Measurements from ENCODE around the gene LHX5. TPM values are rescaled to one million over a fixed set of nuclear protein-coding genes. Genes with fewer than 3 reads are reported as not detected.

Gene LHX5
- total RNA-seq, 3 donors from 2014 or later (not counting 1 experiment from before 2014, with no cell fraction given) = not detected

DNA sequence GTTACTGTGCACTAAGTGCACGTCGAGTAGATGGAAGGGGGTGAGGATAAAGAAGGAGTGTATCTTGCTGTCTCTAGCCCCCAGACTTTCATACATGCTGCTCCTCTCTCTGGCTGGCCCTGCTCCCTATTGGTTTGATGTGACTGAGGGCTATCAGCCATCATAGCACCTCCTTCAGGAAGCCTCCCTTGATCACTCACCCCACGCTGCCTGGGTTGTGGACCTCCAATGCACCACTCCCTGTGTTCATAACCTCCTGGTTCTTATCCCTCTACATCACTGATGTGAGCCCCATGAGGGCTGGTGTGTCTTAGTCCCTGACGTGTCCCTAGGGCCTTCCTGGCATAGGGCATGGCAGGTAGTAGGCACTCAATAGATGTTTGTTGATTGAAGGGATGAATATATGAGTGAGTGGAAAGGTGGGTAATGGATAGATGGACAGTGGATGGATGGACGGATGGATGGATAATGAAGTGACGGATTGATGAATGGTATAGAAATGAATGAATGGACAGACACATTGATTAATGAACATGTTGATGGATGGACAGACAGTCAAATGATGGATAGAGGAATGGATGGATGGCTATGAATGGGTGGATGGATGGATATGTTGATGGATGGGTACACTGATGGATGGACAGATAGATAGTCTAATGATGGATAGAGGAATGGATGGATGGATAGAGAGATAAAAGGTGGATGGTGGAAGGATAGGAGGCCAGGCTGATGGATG is 34.5 kb downstream of the LHX5 start:
- H3K9me3 Mint-ChIP-seq = no peaks in the 10 kb centered on the region
- no peak overlapping the region for H3K4me3 Mint-ChIP-seq
- no peak overlapping the region for H3K27ac Mint-ChIP-seq
- Histone ChIP-seq H3K27me3 (ENCODE audit: control insufficient read depth, insufficient read depth, low read length) (no peaks in the 10 kb centered on the region), H3K36me3 (ENCODE audit: control insufficient read depth, insufficient read depth, low read length) (no peaks in the 10 kb centered on the region), H3K27ac (ENCODE audit: low read length) (no peak overlapping the region), H3K4me3 (ENCODE audit: low read length) (no peak overlapping the region), H3K4me1 (ENCODE audit: control insufficient read depth, insufficient read depth, low read length) (no peaks in the 10 kb centered on the region), H3K9me3 (ENCODE audit: control insufficient read depth, insufficient read depth, low read length) (no peaks in the 10 kb centered on the region)
- ATAC-seq (no peak), DNase-seq (no peak)
- 87% methylated on average over 4 of the region's 6 CpGs for WGBS (ENCODE audit: insufficient coverage)
- intact Hi-C loops (cut with micrococcal nuclease) = no loop called here
- no peaks in the 10 kb centered on the region for H3K27me3 Mint-ChIP-seq (ENCODE audit: low read depth in 2 of 2)
- no peaks in the 10 kb centered on the region for H3K4me1 Mint-ChIP-seq
- TF ChIP-seq, protein P1, sequence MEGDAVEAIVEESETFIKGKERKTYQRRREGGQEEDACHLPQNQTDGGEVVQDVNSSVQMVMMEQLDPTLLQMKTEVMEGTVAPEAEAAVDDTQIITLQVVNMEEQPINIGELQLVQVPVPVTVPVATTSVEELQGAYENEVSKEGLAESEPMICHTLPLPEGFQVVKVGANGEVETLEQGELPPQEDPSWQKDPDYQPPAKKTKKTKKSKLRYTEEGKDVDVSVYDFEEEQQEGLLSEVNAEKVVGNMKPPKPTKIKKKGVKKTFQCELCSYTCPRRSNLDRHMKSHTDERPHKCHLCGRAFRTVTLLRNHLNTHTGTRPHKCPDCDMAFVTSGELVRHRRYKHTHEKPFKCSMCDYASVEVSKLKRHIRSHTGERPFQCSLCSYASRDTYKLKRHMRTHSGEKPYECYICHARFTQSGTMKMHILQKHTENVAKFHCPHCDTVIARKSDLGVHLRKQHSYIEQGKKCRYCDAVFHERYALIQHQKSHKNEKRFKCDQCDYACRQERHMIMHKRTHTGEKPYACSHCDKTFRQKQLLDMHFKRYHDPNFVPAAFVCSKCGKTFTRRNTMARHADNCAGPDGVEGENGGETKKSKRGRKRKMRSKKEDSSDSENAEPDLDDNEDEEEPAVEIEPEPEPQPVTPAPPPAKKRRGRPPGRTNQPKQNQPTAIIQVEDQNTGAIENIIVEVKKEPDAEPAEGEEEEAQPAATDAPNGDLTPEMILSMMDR (IDR thresholded peaks at IDR 0.05) = no peak
- H3K36me3 Mint-ChIP-seq = no peaks in the 10 kb centered on the region

DNA sequence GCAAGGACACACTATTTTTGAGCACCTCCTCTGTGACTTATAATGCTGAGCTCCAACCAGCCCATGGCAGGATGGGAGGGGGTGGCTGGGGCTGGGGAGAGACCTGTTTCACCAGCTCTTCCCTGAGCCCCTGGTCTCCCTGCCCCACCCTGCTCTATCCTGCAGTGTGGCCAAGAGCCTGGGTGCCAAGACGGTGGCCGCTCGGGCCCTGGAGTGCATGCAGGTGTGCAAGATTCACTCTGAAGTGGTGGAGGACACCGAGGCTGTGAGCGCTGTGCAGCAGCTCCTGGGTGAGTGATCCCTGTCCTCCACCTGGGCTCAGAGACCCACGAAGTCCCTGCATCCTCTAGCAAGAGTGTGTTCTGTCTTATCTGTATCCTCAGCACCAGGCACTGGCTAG is 35.1 kb downstream of the LHX5 start:
- Mint-ChIP-seq H3K27ac (no peak overlapping the region), H3K4me3 (no peak overlapping the region), H3K4me1 (no peaks in the 10 kb centered on the region), H3K36me3 (no peaks in the 10 kb centered on the region), H3K9me3 (no peaks in the 10 kb centered on the region), H3K27me3 (ENCODE audit: low read depth in 2 of 2) (no peaks in the 10 kb centered on the region)
- Histone ChIP-seq H3K27me3 (ENCODE audit: control insufficient read depth, insufficient read depth, low read length) (no peaks in the 10 kb centered on the region), H3K9me3 (ENCODE audit: control insufficient read depth, insufficient read depth, low read length) (no peaks in the 10 kb centered on the region), H3K36me3 (ENCODE audit: control insufficient read depth, insufficient read depth, low read length) (no peaks in the 10 kb centered on the region), H3K4me1 (ENCODE audit: control insufficient read depth, insufficient read depth, low read length) (no peaks in the 10 kb centered on the region), H3K4me3 (ENCODE audit: low read length) (no peak overlapping the region), H3K27ac (ENCODE audit: low read length) (no peak overlapping the region)
- DNase-seq (no peak), ATAC-seq (no peak)
- intact Hi-C loops (cut with micrococcal nuclease) = no loop called here
- 84% methylated on average over 6 of the region's 6 CpGs for WGBS (ENCODE audit: insufficient coverage)
- TF ChIP-seq, protein P1 (IDR thresholded peaks at IDR 0.05) = no peak

DNA sequence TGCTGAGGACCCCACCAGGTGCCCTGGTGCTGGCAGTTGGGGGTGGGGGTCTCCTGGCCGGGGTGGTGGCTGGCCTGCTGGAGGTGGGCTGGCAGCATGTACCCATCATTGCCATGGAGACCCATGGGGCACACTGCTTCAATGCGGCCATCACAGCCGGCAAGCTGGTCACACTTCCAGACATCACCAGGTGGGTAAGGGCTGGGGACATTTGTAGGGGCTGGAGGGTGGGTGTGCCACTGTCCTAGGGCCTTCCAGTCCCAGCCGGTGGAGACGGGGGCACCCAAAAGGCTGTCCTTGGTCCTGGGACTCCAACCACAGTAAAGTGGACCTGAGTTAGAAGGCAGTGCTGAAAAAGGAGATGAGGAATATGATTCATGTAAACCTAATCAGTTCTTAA is 36.3 kb downstream of the LHX5 start:
- DNase-seq (no peak), ATAC-seq (no peak)
- Histone ChIP-seq H3K36me3 (ENCODE audit: control insufficient read depth, insufficient read depth, low read length) (no peaks in the 10 kb centered on the region), H3K9me3 (ENCODE audit: control insufficient read depth, insufficient read depth, low read length) (no peaks in the 10 kb centered on the region), H3K4me1 (ENCODE audit: control insufficient read depth, insufficient read depth, low read length) (no peaks in the 10 kb centered on the region), H3K4me3 (ENCODE audit: low read length) (no peak overlapping the region), H3K27ac (ENCODE audit: low read length) (no peak overlapping the region), H3K27me3 (ENCODE audit: control insufficient read depth, insufficient read depth, low read length) (no peaks in the 10 kb centered on the region)
- no peaks in the 10 kb centered on the region for H3K9me3 Mint-ChIP-seq
- no peak overlapping the region for H3K27ac Mint-ChIP-seq
- H3K4me1 Mint-ChIP-seq = no peaks in the 10 kb centered on the region
- H3K36me3 Mint-ChIP-seq = no peaks in the 10 kb centered on the region
- WGBS (ENCODE audit: insufficient coverage) = 81% methylated on average over 5 of the region's 5 CpGs
- intact Hi-C loops (cut with micrococcal nuclease) = no loop called here
- peaks cover 0 to 7% of the 10 kb centered on the region in 2 donors for H3K27me3 Mint-ChIP-seq (ENCODE audit: low read depth in 2 of 2)
- TF ChIP-seq, protein P1 (IDR thresholded peaks at IDR 0.05) = no peak
- H3K4me3 Mint-ChIP-seq = no peak overlapping the region

DNA sequence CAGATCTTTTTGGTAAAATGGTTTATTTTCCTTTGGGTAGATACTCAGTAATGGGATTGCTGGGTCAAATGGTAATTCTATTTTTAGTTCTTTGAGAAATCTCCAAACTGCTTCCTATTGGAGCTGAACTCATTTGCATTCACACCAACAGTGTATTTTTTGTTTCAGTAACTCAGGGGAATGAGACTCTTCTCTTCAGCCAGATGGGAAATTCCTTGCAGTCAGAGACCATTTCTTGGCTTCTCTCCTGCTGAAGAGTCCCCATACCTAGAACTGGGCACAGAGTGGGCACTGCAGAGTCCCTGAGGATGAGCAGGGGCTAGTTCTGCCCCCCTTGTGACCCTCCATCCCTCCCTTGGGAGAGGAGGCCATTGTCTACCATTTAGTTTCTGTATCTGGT is 38.7 kb downstream of the LHX5 start:
- H3K4me3 ChIP-seq (ENCODE audit: low read length) = no peak overlapping the region
- Mint-ChIP-seq H3K27ac (no peak overlapping the region), H3K4me1 (no peaks in the 10 kb centered on the region), H3K27me3 (ENCODE audit: low read depth in 2 of 2) (peaks cover 0 to 7% of the 10 kb centered on the region in 2 donors), H3K36me3 (no peaks in the 10 kb centered on the region), H3K9me3 (no peaks in the 10 kb centered on the region), H3K4me3 (no peak overlapping the region)
- TF ChIP-seq, protein P1 (IDR thresholded peaks at IDR 0.05) = no peak
- ATAC-seq = no peak
- DNase-seq = no peak
- H3K4me1 ChIP-seq (ENCODE audit: control insufficient read depth, insufficient read depth, low read length) = no peaks in the 10 kb centered on the region
- no peaks in the 10 kb centered on the region for H3K27me3 ChIP-seq (ENCODE audit: control insufficient read depth, insufficient read depth, low read length)
- no peaks in the 10 kb centered on the region for H3K36me3 ChIP-seq (ENCODE audit: control insufficient read depth, insufficient read depth, low read length)
- H3K27ac ChIP-seq (ENCODE audit: low read length) = no peak overlapping the region
- H3K9me3 ChIP-seq (ENCODE audit: control insufficient read depth, insufficient read depth, low read length) = no peaks in the 10 kb centered on the region
- intact Hi-C loops (cut with micrococcal nuclease) = no loop called here

All from natural killer cell (primary cell).